GM18511 (cell line): ENCODE measurements around the gene VOPP1.
A peak's percentile ranks its signal among the peaks of the same experiment; 100 is the strongest.
"Not testable (repeated sequence)": the region's sequence is repeated elsewhere in the genome, so short reads cannot be mapped to it uniquely, and the experiment has no call there.

ENCODE experiments used
- ATAC-seq: cut with Tn5 transposase; IDR thresholded peaks from one replicate; pipeline ENCODE4 v1.9.1; 2021; ENCODE audit warnings: mild to moderate bottlenecking, moderate library complexity; ENCODE audit not compliant: unreplicated experiment

Gene VOPP1

GRCh38 chr7:55572378-55573233, at the start of gene VOPP1:
Gene VOPP1, minus strand, starts transcription at chr7:55572502. Its CDS starts 178 bp downstream, at chr7:55572324.
- ATAC-seq = peak; percentile 49

GRCh38 chr7:55618913-55619312, 46.6 kb upstream of the VOPP1 start:
- no peak for ATAC-seq

GRCh38 chr7:55614365-55615064, 42.2 kb upstream of the VOPP1 start:
- not testable (repeated sequence) for ATAC-seq

GRCh38 chr7:55609726-55610125, 37.4 kb upstream of the VOPP1 start:
- not testable (repeated sequence) for ATAC-seq

DNA sequence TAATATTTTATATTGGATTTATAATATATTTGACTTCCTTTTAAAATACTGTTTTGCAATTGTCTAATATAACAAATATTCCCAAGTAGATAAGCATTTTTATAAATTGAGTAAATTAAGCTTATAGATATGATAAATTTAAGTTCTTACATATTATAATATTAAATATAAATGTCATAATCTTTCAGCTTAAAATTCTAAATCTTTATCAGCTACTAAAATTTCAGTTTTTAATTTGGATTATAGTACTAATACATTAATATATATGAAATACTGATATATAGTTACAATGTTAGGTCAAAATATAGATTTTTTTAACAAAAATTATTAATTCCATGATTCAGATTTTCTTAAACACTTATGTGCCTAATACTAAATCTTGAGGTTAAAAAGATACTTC, 33.4 kb upstream of the VOPP1 start:
- not testable (repeated sequence) for ATAC-seq

GRCh38 chr7:55597944-55598499, 25.7 kb upstream of the VOPP1 start:
- ATAC-seq = peak; percentile 71

DNA sequence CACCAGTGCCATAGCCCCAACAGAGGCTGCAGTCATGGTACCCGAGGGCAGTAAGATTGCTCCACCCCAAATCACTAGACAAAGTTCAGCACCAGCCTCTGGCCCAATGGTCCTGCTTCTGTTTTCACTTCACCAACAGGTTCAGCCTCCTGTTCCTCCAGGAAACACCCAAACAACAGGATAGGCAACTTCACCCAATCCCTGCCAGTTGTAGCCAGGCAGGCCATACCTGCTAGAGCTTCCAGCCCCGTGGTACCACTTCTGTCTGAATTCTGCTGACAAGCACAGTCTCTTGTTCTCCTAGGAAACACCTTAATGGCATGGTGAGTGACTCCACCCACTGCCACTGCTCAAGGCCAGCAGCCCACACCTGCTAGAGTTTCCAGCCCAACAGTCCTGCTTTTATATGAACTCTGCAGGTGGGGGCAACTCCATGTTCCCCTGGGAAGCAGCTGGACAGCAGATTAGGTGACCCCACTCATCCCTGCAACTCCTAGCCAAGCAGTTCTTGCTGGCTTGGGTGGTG, 25.0 kb upstream of the VOPP1 start:
- peak; percentile 10 for ATAC-seq

GRCh38 chr7:55595511-55595910, 23.2 kb upstream of the VOPP1 start:
- no peak for ATAC-seq

GRCh38 chr7:55594870-55595269, 22.6 kb upstream of the VOPP1 start:
- no peak for ATAC-seq

- no peak for ATAC-seq
Measured at GRCh38 chr7:55594414-55594813, 22.1 kb upstream of the VOPP1 start.

DNA sequence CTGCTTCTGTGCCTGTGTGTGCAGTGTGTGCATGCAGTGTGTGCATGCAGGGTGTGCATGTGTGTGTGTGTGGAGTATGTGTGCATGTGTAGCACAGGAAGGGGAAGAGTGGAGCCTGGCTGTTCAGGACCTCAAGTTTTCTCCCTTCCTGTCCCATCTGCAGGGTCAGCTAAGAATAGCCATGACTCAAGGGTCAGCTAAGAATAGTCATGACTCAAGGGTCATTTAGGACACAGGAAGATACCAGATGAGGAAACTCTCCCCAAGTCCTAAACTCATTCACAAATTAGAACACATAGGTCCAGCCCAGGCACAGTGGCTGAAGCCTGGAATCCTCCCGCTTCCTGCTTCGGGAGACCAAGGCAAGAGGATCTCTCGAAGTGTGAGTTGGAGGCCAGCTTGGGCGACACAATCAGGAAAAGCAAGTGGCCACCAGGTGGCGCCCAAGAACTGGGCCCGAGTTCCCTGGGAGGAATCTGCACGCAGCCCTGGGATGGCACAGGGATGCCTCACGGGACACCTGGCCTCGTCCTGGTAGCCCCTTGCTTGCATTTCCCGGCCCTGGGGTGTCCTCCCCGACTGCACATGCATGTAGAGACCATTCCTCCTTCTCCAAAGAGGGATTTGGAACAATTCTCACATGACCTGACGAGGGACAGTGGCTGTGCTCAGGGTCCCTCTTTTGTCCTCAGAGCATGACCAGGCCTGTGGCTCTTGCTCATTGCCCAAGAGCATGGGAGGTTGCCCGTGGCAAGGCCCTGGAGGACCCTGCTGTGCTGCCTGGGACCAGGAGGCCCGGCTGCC, 21.4 kb upstream of the VOPP1 start:
- peak; percentile 49 for ATAC-seq

DNA sequence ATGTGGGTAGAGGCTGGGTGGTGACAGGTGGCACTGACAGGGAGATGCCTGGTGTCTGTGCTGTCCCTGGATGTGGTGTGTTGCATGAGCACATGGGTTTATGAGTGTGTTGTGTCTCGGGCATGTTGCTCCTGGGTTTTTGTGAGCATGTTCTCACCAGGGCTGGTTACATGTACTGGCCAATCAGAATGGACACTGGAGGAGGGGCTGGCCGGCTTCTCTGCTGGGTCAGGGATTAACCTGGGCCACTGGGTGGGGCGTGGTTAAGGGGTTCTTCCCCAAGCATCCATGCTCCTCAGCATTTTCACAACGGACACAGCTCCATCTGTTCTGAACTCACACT, 20.8 kb upstream of the VOPP1 start:
- no peak for ATAC-seq

- ATAC-seq = no peak
Measured at GRCh38 chr7:55592492-55592891, 20.2 kb upstream of the VOPP1 start.

- ATAC-seq = peak; percentile 51
Measured at GRCh38 chr7:55591282-55591931, 19.1 kb upstream of the VOPP1 start.

DNA sequence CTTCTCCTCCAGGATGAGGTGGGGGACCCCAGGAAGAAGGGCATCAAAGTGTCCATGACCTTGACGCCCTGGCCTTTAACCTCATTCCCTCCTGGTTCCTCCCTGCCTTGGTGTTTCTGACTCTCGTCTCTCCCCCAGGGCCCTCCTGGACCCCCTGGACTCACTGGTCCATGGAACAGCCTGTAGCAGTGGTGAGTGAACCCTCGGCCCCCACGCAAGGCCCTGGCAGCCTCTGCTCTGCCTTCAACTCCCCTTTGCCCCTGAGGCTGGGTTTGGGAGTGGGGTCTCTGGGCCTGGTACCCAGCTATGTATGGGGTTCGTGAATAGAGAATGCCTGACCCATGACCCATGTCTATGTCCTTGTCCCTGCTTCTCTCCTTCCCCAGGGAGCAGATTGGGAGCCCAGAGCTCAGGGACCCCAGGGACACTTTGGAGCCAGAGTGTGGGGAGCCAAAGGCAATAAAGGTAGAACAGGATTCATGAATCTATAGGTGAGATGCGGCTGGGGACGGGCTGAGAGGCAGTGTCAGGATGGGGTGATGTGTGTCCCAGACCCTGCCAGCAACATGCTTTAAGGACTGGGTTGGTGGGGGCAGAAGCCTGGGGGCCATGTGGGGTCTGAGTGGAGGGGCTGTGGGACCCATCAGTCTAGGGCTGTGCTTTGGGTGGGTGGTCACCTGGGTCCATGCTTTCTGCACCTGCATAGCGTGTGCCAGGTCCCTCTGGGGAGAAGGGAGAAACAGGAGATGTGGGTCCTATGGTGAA, 18.4 kb upstream of the VOPP1 start:
- ATAC-seq = no peak

DNA sequence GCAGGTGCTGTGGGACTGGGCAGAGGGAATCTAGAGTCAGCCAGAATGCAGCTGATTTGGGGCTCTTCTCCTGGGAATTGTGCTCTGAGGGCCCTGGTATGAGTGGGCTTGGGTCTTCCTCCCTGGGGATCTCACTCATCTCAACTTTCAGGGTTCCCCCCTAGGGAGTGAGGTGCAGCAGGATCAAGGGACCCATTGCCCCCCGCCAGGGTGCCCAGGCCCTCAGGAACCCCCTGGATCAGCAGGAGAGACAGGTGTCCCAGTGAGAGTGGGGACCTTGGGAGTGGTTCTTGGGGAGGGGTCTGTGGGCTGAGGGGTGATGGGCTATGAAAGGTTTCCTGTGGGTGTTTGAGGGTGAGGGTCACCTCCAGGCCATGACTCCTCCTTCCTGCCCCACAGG, 17.6 kb upstream of the VOPP1 start:
- no peak for ATAC-seq

- ATAC-seq = no peak
Measured at GRCh38 chr7:55588976-55589604, 16.8 kb upstream of the VOPP1 start.

DNA sequence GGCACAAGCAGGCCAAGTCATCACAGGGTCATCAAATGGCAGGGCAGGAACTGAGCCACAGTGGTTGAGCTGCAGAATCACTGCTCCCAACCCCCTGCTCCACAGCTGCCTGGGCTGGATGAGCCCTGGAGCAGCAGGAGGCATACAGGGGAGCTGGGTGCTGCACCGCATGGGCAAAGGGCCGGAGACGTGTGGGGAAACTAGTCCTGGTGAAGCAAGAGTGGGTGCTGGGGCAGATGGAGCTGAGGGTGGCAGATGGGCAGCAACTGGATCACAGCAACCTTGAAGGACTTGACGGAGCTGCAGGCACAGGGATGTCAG, 16.0 kb upstream of the VOPP1 start:
- no peak for ATAC-seq

DNA sequence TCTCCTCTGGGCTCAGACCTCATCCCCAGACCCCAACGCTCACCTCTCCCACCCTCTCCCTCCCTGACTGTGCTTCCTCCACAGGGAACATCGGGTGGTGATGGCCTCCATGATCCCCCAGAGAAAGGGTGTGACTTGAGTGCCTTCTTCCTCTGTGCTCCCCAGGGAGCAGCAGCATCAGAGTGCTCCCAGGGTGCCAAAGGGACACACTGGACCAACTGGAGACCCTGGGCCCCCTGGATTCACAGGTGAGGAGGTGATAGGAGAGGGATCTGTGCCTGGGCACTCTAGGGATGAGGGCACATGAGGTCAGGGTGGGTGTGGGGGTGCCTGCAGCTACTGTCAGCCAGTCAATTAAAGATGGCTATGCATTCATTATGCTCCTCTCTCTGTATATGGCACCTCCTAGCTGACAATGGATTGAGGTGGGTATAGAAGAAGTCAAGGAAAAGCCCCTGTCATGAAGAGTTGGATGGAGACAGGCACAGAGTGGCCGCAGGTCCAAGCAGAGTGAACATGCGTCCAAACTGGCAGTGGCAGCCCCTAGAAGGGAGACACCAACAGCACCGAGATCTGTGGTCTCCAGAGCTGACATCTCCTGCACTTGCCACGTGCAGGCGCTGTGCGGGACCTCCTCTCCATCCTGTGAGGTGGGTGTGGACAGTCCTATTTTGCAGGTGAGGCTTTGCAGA, 15.5 kb upstream of the VOPP1 start:
- ATAC-seq = no peak
